Measurements from ENCODE around the gene MMEL1. TPM values are rescaled to one million over a fixed set of nuclear protein-coding genes. Genes with fewer than 3 reads are reported as not detected.

The MMEL1 gene
- total and polyA plus RNA-seq, 8 donors = 0.39 to 8.7 (median 2.5) TPM

DNA sequence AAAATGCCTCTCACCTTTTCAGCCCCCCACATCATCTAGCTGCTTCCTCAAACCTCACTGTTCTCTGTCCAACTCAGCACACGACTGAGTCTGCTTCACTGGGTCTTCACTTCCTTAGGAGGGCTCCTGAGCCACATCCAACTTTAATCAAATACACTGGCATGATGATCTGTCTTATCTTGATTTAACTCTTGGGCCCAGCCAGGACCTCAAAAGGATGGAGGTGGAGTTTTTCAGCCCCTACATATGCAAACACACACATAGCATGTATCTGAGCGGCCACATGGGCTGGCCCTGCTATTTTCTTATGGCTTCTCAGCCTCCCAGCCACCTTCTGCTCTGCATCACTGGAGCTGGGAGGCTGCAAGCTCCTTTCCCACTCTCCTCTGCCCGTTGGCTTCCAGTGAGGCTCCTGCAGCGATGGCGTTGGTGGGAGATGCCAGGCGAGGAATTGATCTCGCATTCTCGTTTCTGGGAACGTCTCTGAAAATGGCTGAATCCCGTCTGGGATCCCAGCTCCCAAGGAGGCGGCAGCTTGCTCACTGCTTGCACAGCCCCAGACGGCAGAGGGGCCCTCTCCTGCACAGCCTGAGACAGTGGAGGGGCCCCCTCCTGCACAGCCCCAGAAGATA, 48.0 kb downstream of the MMEL1 start:
- peak overlapping the region in 3 of 4 donors; percentile 56 to 80 (median 76) for H3K4me3 ChIP-seq
- ATAC-seq = no peak
- H3K4me1 ChIP-seq = peaks cover 0 to 17% (median 13%) of the 10 kb centered on the region in 3 donors
- H3K27ac ChIP-seq = peak overlapping the region; percentile 81 to 98 (median 92)
- TF ChIP-seq, protein P1, sequence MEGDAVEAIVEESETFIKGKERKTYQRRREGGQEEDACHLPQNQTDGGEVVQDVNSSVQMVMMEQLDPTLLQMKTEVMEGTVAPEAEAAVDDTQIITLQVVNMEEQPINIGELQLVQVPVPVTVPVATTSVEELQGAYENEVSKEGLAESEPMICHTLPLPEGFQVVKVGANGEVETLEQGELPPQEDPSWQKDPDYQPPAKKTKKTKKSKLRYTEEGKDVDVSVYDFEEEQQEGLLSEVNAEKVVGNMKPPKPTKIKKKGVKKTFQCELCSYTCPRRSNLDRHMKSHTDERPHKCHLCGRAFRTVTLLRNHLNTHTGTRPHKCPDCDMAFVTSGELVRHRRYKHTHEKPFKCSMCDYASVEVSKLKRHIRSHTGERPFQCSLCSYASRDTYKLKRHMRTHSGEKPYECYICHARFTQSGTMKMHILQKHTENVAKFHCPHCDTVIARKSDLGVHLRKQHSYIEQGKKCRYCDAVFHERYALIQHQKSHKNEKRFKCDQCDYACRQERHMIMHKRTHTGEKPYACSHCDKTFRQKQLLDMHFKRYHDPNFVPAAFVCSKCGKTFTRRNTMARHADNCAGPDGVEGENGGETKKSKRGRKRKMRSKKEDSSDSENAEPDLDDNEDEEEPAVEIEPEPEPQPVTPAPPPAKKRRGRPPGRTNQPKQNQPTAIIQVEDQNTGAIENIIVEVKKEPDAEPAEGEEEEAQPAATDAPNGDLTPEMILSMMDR (IDR thresholded peaks at IDR 0.05) = no peak
- intact Hi-C loops (cut with DNase I) = no loop called here
- H3K27me3 ChIP-seq = no peaks in the 10 kb centered on the region
- H3K36me3 ChIP-seq = no peaks in the 10 kb centered on the region
- no peaks in the 10 kb centered on the region for H3K9me3 ChIP-seq
- FAIRE-seq = no peak
- DNase-seq = peak in 1 of 6 donors; percentile 37
- WGBS, 2 donors = 65 to 68% methylated on average over 12 of the region's 12 CpGs

DNA sequence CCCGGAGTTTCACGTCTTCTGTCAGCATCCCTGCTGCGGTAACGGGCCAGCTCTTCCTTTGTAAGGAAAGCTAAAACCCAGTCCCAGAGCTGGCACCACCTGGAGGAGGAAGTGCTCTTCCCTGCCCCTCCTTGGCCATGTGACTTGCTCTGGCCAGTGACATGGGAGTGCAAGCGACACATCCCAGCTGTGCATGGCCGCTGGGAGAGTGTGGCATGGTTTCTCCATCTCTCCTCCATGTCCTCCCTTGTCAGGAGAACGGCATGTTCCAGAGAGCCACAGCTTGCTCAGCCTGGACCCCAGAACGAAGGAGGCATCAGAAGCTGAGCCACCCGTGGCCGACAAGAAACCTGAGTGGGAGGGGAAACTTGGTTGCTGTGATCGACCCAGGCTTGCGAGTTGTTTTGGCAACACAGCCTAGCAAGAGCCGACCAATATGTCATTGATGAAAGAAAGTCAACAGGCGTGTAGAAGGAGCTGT, 48.9 kb downstream of the MMEL1 start:
- intact Hi-C loops (cut with DNase I) = no loop called here
- Histone ChIP-seq H3K4me1 (peaks cover 0 to 17% (median 13%) of the 10 kb centered on the region in 3 donors), H3K4me3 (no peak overlapping the region), H3K27ac (peak overlapping the region in 1 of 4 donors; percentile 33), H3K9me3 (no peaks in the 10 kb centered on the region), H3K27me3 (no peaks in the 10 kb centered on the region), H3K36me3 (no peaks in the 10 kb centered on the region)
- no peak for FAIRE-seq
- DNase-seq = peak in 5 of 6 donors; percentile 38 to 70 (median 43)
- ATAC-seq = peak in 1 of 4 donors; percentile 6
- 25 to 26% methylated on average over 14 of the region's 14 CpGs for WGBS, 2 donors
- TF ChIP-seq, protein P1 (IDR thresholded peaks at IDR 0.05) = no peak

DNA sequence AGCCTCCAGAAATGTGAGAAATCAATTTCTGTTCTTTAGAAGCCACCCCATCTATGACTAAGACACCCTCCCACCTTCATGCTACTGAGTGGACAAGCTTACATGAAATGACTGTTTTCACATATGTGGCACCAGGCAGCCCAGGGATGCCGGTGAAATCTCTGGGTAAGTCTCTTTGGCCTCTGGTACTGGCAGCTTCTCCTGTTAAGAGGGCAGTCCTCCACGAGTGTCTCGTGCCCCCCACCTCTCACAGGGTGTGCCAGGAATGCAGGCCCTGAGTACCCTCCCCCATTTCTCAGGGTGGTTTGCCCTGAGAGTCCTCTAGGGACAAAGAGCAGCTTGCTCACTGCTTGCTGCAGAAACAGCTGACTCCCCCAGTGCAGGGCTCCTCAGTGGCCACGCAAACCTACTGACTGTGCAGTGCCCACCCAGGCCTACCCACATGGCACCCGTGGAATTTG, 49.5 kb downstream of the MMEL1 start:
- no peaks in the 10 kb centered on the region for H3K27me3 ChIP-seq
- TF ChIP-seq, protein P1 (IDR thresholded peaks at IDR 0.05) = no peak
- H3K27ac ChIP-seq = no peak overlapping the region
- intact Hi-C loops (cut with DNase I) = no loop called here
- no peak for FAIRE-seq
- H3K4me1 ChIP-seq = peaks cover 0 to 21% (median 13%) of the 10 kb centered on the region in 3 donors
- no peak for ATAC-seq
- H3K9me3 ChIP-seq = no peaks in the 10 kb centered on the region
- no peak overlapping the region for H3K4me3 ChIP-seq
- WGBS, 2 donors = 46% methylated on average over 5 of the region's 5 CpGs
- DNase-seq = no peak
- no peaks in the 10 kb centered on the region for H3K36me3 ChIP-seq

DNA sequence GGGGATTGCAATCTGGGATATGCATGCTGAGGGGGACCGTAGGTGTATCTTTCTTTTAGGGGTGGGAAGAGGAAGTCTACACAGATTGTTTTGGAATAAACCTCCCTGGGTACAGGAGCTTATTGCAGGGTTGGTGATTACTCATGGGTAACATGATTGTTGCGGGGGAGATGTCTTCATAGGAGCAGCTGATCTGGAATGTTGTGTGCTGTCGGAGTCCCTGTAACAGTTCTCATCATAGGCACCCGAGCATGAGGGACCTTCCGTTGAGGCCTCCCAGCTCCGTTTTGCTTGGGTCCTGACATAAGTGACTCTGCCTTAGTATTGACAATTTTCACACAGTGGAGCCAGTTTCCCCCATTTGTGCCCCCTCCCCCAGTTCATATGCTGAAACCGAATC, 50.4 kb downstream of the MMEL1 start:
- Histone ChIP-seq H3K4me3 (no peak overlapping the region), H3K27ac (no peak overlapping the region), H3K4me1 (peaks cover 0 to 23% (median 13%) of the 10 kb centered on the region in 3 donors), H3K9me3 (no peaks in the 10 kb centered on the region), H3K36me3 (no peaks in the 10 kb centered on the region), H3K27me3 (no peaks in the 10 kb centered on the region)
- 58 to 59% methylated on average over 7 of the region's 7 CpGs for WGBS, 2 donors
- TF ChIP-seq, protein P1 (IDR thresholded peaks at IDR 0.05) = no peak
- ATAC-seq (no peak), FAIRE-seq (no peak), DNase-seq (peak in 1 of 6 donors; percentile 6)
- intact Hi-C loops (cut with DNase I) = no loop called here

DNA sequence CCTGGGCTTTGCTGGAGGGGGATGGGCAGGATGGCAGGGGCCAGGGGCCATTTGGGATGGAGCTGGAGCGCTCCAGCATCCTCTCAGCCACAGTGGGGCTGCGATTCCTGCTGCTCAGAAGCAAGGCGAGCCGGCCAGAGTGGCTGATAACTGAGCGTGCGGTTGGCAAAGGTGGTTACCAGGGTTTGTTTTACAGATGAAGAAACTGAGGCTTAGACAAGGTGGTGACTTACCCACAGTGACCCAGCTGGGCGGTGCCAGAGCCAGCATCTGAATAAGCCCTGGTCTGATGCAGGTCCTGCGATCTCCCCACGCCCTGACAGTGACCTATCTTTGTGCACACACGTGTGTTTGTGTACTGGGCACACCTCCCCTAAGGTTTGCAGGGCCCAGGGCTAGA, 52.1 kb downstream of the MMEL1 start:
- Histone ChIP-seq H3K27me3 (no peaks in the 10 kb centered on the region), H3K36me3 (no peaks in the 10 kb centered on the region), H3K4me3 (no peak overlapping the region), H3K27ac (no peak overlapping the region), H3K4me1 (peaks cover 0 to 29% (median 13%) of the 10 kb centered on the region in 3 donors), H3K9me3 (no peaks in the 10 kb centered on the region)
- DNase-seq (peak in 2 of 6 donors; percentile 10 to 30), ATAC-seq (no peak), FAIRE-seq (no peak)
- intact Hi-C loops (cut with DNase I) = no loop called here
- 67 to 78% methylated on average over 10 of the region's 10 CpGs for WGBS, 2 donors
- TF ChIP-seq, protein P1 (IDR thresholded peaks at IDR 0.05) = no peak

All from pancreas (tissue), 10 donors.